ENCODE results near the gene FXR2. TPM values are rescaled to one million over a fixed set of nuclear protein-coding genes. Genes with fewer than 3 reads are reported as not detected.
A peak's percentile ranks its signal among the peaks of the same experiment; 100 is the strongest.

Gene FXR2
- total and polyA plus RNA-seq, 9 donors, result 31.4 to 37.2 (median 35.1) TPM

- peaks cover 28% of the 10 kb centered on the region for H3K36me3 ChIP-seq (ENCODE audit: control insufficient read depth, insufficient read depth, low read length)
- peak overlapping the region; percentile 83 for H3K4me3 ChIP-seq (ENCODE audit: low read length)
- H3K27ac ChIP-seq (ENCODE audit: low read length), result peak overlapping the region; percentile 98
- WGBS (ENCODE audit: insufficient coverage), result 6% methylated on average over 11 of the region's 22 CpGs
- H3K9me3 ChIP-seq (replicated peaks; ENCODE audit: control insufficient read depth, low read depth, low read length), result no peaks in the 10 kb centered on the region
- H3K4me1 ChIP-seq (ENCODE audit: control insufficient read depth, insufficient read depth, low read length), result peaks cover 56% of the 10 kb centered on the region
- peak; percentile 72 for DNase-seq
- no peaks in the 10 kb centered on the region for H3K27me3 ChIP-seq (ENCODE audit: control insufficient read depth, insufficient read depth, low read length)
Observed at GRCh38 chr17:7560172-7561027, 54.3 kb downstream of the FXR2 start.

- WGBS (ENCODE audit: insufficient coverage), result 65% methylated on average over 7 of the region's 18 CpGs
- Histone ChIP-seq H3K27ac (ENCODE audit: low read length) (peak overlapping the region; percentile 98), H3K4me1 (ENCODE audit: control insufficient read depth, insufficient read depth, low read length) (peaks cover 56% of the 10 kb centered on the region), H3K9me3 (replicated peaks; ENCODE audit: control insufficient read depth, low read depth, low read length) (no peaks in the 10 kb centered on the region), H3K27me3 (ENCODE audit: control insufficient read depth, insufficient read depth, low read length) (no peaks in the 10 kb centered on the region), H3K36me3 (ENCODE audit: control insufficient read depth, insufficient read depth, low read length) (peaks cover 19% of the 10 kb centered on the region), H3K4me3 (ENCODE audit: low read length) (no peak overlapping the region)
- no peak for DNase-seq
Observed at GRCh38 chr17:7559320-7560171, 55.2 kb downstream of the FXR2 start.

- Histone ChIP-seq H3K36me3 (ENCODE audit: control insufficient read depth, insufficient read depth, low read length) (peaks cover 11% of the 10 kb centered on the region), H3K27me3 (ENCODE audit: control insufficient read depth, insufficient read depth, low read length) (no peaks in the 10 kb centered on the region), H3K4me1 (ENCODE audit: control insufficient read depth, insufficient read depth, low read length) (peaks cover 53% of the 10 kb centered on the region), H3K4me3 (ENCODE audit: low read length) (peak within 1 kb of the TSS; percentile 22), H3K9me3 (replicated peaks; ENCODE audit: control insufficient read depth, low read depth, low read length) (no peaks in the 10 kb centered on the region), H3K27ac (ENCODE audit: low read length) (peak within 1 kb of the TSS; percentile 98)
- WGBS (ENCODE audit: insufficient coverage), result 36% methylated on average over 14 of the region's 16 CpGs
- no peak for DNase-seq
Observed at GRCh38 chr17:7558544-7559319, 56.0 kb downstream of the FXR2 start, which contains the start of gene TNFSF13. Gene TNFSF13 (plus strand): TSS chr17:7558750. CDS start chr17:7559040, 290 bp downstream.

- Histone ChIP-seq H3K4me1 (ENCODE audit: control insufficient read depth, insufficient read depth, low read length) (peaks cover 46% of the 10 kb centered on the region), H3K4me3 (ENCODE audit: low read length) (peak overlapping the region; percentile 22), H3K36me3 (ENCODE audit: control insufficient read depth, insufficient read depth, low read length) (peaks cover 4% of the 10 kb centered on the region), H3K27ac (ENCODE audit: low read length) (peak overlapping the region; percentile 98), H3K9me3 (replicated peaks; ENCODE audit: control insufficient read depth, low read depth, low read length) (no peaks in the 10 kb centered on the region), H3K27me3 (ENCODE audit: control insufficient read depth, insufficient read depth, low read length) (no peaks in the 10 kb centered on the region)
- 2% methylated on average over 19 of the region's 21 CpGs for whole genome bisulfite sequencing (ENCODE audit: insufficient coverage)
- peak; percentile 97 for DNase-seq
Observed at GRCh38 chr17:7557775-7558543, 56.7 kb downstream of the FXR2 start.

- Histone ChIP-seq H3K36me3 (ENCODE audit: control insufficient read depth, insufficient read depth, low read length) (no peaks in the 10 kb centered on the region), H3K27me3 (ENCODE audit: control insufficient read depth, insufficient read depth, low read length) (no peaks in the 10 kb centered on the region), H3K4me1 (ENCODE audit: control insufficient read depth, insufficient read depth, low read length) (peaks cover 40% of the 10 kb centered on the region), H3K27ac (ENCODE audit: low read length) (peak overlapping the region; percentile 98), H3K9me3 (replicated peaks; ENCODE audit: control insufficient read depth, low read depth, low read length) (no peaks in the 10 kb centered on the region), H3K4me3 (ENCODE audit: low read length) (no peak overlapping the region)
- no peak for DNase-seq
- WGBS (ENCODE audit: insufficient coverage), result 43% methylated on average over 17 of the region's 19 CpGs
Observed at GRCh38 chr17:7557147-7557764, 57.4 kb downstream of the FXR2 start.

- no peak overlapping the region for H3K4me3 ChIP-seq (ENCODE audit: low read length)
- peaks cover 40% of the 10 kb centered on the region for H3K4me1 ChIP-seq (ENCODE audit: control insufficient read depth, insufficient read depth, low read length)
- H3K9me3 ChIP-seq (replicated peaks; ENCODE audit: control insufficient read depth, low read depth, low read length), result no peaks in the 10 kb centered on the region
- H3K27me3 ChIP-seq (ENCODE audit: control insufficient read depth, insufficient read depth, low read length), result no peaks in the 10 kb centered on the region
- H3K36me3 ChIP-seq (ENCODE audit: control insufficient read depth, insufficient read depth, low read length), result no peaks in the 10 kb centered on the region
- DNase-seq, result no peak
- WGBS (ENCODE audit: insufficient coverage), result 89% methylated on average over 11 of the region's 12 CpGs
- no peak overlapping the region for H3K27ac ChIP-seq (ENCODE audit: low read length)
Observed at GRCh38 chr17:7556627-7557026, 58.1 kb downstream of the FXR2 start.

- Histone ChIP-seq H3K27me3 (ENCODE audit: control insufficient read depth, insufficient read depth, low read length) (no peaks in the 10 kb centered on the region), H3K9me3 (replicated peaks; ENCODE audit: control insufficient read depth, low read depth, low read length) (no peaks in the 10 kb centered on the region), H3K4me3 (ENCODE audit: low read length) (no peak overlapping the region), H3K36me3 (ENCODE audit: control insufficient read depth, insufficient read depth, low read length) (peaks cover 6% of the 10 kb centered on the region), H3K4me1 (ENCODE audit: control insufficient read depth, insufficient read depth, low read length) (peaks cover 38% of the 10 kb centered on the region), H3K27ac (ENCODE audit: low read length) (peak overlapping the region; percentile 20)
- no peak for DNase-seq
- WGBS (ENCODE audit: insufficient coverage), result 22% methylated on average over 10 of the region's 10 CpGs
Observed at GRCh38 chr17:7555320-7555948, 59.3 kb downstream of the FXR2 start.

- Histone ChIP-seq H3K27me3 (ENCODE audit: control insufficient read depth, insufficient read depth, low read length) (no peaks in the 10 kb centered on the region), H3K9me3 (replicated peaks; ENCODE audit: control insufficient read depth, low read depth, low read length) (no peaks in the 10 kb centered on the region), H3K36me3 (ENCODE audit: control insufficient read depth, insufficient read depth, low read length) (peaks cover 6% of the 10 kb centered on the region), H3K27ac (ENCODE audit: low read length) (peak overlapping the region; percentile 7), H3K4me1 (ENCODE audit: control insufficient read depth, insufficient read depth, low read length) (peaks cover 32% of the 10 kb centered on the region), H3K4me3 (ENCODE audit: low read length) (no peak overlapping the region)
- DNase-seq, result no peak
- no CpG with 5 or more reads among the region's 1 CpG for WGBS (ENCODE audit: insufficient coverage)
Observed at GRCh38 chr17:7553356-7553755, 61.3 kb downstream of the FXR2 start.
